ENCODE data around the gene CAP2.
"Not testable (repeated sequence)": the region's sequence is repeated elsewhere in the genome, so short reads cannot be mapped to it uniquely, and the experiment has no call there.

Gene CAP2

DNA sequence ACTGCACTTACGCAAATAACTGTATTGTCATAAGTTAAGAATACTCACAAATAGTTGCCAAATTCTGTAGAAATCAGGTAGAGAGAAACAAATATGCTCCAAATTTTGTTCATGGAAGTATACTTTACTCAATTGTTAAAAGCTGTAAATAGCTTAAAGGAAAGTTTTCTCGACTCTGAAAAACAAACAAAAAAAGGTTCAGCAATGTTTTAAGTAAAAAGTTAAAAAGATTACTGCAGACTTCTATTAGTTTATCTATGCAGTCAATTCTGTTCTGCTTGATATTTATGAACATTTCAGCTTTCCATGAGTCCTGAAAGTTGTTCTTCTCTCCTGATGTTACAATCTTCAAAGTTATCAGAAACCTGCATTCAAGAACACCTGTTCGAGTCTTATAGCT lies 169.2 kb downstream of the CAP2 start:
- intact Hi-C loops (cut with DNase I), result no loop called here

DNA sequence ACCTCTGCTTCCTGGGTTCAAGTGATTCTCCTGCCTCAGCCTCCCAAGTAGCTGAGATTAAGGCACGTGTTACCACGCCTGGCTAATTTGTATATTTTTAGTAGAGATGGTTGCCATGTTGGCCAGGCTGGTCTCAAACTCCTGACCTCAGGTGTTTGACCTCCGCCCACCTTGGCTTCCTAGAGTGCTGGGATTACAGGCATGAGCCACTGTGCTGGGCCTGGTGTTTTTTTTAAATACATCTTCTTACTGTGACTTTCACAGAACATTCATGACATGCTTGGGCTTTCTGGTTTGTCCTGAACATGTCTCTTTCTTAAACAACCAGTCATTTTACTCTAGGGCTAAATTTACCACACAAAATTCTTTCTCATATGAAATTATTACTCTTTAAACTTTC lies 172.0 kb downstream of the CAP2 start:
- DNase-seq, result no peak
- intact Hi-C loops (cut with DNase I), result no loop called here

More for the DNA sequence above, 169.2 kb downstream of the CAP2 start:
- no peak for DNase-seq

DNA sequence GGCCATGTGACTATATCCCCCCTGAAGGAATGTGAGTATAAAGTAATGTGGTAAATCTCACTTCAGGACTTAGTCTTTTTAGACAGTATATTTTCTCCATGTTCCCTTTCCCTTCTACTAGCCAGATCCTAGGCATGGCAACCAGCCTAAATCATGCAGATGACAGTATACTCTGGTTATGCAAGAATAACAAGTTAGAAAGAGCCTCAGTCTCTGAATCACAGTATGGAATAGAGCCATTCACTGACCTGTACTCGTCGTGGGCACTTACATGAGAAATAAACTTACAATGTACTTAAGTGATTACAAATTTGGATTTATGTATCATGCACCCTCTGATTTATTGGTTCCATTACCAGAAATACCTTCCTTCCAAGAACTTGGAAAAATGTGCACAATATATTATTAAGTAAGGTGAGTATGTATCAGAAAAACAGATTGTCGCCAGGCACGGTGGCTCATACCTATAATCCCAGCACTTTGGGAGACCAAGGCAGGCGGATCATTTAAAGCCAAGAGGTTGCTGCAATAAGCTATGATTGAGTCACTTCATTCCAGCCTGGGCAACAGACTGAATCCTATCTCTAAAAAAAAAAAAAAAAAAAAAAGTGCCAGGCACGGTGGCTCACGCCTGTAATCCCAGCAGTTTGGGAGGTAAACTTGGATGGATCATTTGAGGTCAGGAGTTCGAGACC lies 181.6 kb downstream of the CAP2 start:
- intact Hi-C loops (cut with DNase I), result no loop called here
- DNase-seq, result no peak

DNA sequence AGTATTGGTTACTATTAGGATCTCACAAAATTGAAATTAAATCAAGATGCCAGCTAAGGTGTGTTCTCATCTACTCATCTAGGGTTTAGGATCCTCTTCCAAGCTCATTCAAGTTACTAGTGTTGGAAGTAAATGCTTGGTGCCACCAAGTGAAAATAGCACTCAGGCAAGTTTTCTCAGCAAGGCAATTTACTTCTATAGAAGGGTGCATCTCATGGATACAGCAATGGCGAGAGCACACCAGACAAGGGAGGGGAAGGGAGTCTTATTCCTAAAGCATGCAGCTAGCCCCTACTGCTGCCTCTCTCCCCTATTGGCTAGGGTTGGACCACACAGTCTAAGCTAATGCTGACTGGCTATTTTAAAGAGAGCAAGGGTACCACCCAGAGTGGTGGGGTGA lies 183.7 kb downstream of the CAP2 start:
- DNase-seq, result no peak
- intact Hi-C loops (cut with DNase I), result no loop called here

DNA sequence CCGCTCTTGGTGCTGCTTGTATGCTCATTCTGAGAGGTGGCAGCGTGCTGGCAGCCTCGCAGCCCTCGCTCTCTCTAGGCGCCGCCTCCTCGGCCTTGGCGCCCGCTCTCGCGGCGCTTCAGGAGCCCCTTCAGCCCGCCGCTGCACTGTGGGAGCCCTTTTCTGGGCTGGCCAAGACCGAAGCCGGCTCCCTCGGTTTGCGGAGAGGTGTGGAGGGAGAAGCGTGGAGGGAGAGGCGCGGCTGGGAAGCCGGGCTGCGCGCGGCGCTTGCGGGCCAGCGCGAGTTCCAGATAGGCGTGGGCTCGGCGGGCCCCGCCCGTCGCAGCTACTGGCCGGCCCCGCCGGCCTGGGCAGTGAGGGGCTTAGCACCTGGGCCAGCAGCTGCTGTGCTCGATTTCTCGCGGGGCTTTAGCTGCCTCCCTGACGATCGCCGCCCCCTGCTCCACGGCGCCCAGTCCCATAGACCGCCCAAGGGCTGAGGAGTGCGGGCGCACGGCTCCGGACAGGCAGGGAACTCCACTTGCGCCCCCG lies 187.2 kb downstream of the CAP2 start:
- intact Hi-C loops (cut with DNase I), result loop anchor here (5.0 kb wide), 1 partner anchor 298 kb away; the partner anchor contains the start of gene RBM24
- DNase-seq, result peak in 8 of 10 donors; percentile 29 to 90 (median 38)

DNA sequence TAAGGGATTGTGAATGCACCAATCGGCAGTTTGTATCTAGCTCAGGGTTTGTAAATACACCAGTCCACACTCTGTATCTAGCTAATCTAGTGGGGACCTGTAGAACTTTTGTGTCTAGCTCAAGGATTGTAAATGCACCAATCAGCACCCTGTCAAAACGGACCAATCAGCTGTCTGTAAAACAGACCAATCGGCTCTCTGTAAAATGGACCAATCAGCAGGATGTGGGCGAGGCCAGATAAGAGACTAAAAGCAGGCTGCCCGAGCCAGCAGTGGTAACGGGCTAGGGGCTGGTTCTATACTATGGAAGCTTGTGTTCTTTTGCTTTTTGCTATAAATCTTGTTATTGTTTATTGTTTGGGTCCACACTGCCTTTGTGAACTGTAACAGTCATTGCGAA lies 187.9 kb downstream of the CAP2 start:
- intact Hi-C loops (cut with DNase I), result loop anchor here (5.0 kb wide), 1 partner anchor 299 kb away; the partner anchor contains the start of gene RBM24
- DNase-seq, result not testable (repeated sequence)

DNA sequence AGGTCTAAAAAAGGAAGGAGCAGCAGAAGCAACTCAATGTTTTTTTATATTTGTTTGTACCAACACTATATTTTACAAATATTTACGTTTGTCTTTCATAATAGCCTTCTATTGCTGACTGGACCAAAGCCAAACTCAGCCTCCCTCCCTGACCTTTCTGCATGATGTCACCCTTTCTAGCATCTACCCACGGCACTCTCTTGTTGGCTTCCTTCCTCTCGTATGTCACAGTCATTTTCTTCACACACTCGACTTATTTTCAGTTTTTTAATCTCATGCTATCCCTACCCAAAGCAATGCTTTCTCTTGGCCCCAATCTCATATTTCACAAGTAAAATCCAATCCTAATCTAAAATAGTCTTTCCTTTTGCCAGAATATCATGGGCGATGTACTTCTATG lies 190.4 kb downstream of the CAP2 start:
- no peak for DNase-seq
- intact Hi-C loops (cut with DNase I), result loop anchor here (1.0 to 5.0 kb wide), 2 partner anchors 302 to 428 kb away; partner anchors contain the start of gene RBM24

DNA sequence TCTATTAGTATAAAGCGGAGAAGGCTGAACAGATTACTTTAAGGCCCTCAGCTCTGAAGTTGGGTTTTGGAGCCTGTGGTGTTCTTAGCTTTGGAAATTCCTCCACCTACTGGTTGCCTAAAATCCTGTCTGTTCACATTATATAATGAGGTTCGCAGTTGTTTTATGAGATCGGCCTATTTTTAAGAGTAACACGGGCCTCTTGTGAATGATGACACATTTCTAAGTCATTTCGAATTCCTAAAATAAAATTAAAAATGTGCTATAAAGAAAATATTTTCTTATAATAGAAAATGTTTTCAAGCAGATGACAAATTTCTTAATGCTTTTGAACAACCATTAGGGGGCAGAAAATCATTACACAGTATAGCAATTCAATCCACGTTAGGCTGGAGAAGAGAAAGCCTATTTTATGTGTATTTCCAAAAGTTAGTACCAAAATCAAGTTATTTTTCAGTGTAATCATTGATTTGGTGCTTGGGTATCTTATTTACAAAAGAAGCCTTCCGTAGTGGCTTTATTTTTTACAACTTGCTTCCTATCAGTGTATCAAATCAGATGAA lies 190.9 kb downstream of the CAP2 start:
- peak in 1 of 10 donors; percentile 24 for DNase-seq
- intact Hi-C loops (cut with DNase I), result loop anchor here (1.0 to 5.0 kb wide), 2 partner anchors 302 to 428 kb away; partner anchors contain the start of gene RBM24

DNA sequence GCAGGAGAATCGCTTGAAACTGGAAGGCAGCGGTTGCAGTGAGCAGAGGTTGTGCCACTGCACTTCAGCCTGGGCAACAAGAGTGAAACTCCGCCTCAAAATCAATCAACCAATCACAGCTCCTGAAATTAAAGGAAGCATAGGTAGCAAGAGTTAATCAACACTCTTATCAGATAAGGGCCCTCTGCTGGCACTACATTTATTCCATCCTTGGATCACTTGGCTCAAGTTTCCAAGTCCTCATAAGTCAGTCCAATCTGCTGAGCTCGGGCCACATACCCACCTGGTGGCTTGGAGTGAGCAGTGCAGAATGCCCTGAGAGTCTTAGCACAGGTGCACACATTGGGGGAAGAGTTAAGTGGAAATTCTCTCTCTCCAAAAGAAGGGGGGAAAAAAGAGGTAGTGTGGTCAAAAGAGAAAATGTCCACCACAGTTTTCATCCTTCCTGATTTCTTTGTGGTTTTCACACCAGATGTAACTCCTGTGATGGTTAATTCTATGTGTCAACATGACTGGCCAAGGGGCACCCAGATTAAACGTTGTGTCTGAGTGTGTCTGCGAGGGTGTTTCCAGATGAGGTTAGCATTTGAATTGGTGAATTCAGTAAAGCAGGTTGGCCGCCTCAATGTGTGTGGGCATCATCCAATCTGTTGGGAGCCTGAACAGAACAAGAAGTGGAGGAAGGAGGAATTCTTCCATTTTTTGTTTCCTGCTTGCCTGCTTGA lies 192.5 kb downstream of the CAP2 start:
- peak in 1 of 10 donors; percentile 19 for DNase-seq
- intact Hi-C loops (cut with DNase I), result no loop called here

DNA sequence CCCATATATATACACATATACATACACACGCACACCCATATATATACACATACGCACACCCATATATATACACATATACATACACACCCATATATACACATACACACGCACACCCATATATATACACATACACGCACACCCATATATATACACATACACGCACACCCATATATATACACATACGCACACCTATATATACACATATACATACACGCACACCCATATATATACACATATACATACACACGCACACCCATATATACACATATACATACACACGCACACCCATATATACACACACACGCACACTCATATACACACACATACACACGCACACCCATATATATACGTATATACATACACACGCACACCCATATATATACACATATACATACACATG lies 193.2 kb downstream of the CAP2 start:
- intact Hi-C loops (cut with DNase I), result not testable (repeated sequence)

DNA sequence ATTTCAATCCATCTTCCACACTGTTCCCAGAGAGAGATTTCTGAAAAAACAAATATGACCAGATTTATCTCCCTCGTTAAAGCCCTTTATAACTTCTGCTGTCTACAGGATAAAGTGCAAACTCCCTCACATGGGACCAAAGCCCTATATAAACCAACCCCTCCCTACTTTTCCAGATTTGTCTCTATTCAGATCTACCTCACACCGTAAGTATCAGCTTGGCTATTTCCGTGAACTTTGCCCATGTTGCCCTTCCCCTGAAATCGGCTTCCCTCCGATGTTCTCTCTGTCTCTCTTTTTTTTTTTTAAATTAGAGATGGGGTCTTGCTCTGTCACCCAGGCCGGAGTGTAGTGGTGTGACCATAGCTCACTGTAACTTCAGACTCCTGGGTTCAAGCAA lies 194.6 kb downstream of the CAP2 start:
- no peak for DNase-seq
- intact Hi-C loops (cut with DNase I), result no loop called here

More for the DNA sequence above, 193.2 kb downstream of the CAP2 start:
- DNase-seq, result not testable (repeated sequence)

DNA sequence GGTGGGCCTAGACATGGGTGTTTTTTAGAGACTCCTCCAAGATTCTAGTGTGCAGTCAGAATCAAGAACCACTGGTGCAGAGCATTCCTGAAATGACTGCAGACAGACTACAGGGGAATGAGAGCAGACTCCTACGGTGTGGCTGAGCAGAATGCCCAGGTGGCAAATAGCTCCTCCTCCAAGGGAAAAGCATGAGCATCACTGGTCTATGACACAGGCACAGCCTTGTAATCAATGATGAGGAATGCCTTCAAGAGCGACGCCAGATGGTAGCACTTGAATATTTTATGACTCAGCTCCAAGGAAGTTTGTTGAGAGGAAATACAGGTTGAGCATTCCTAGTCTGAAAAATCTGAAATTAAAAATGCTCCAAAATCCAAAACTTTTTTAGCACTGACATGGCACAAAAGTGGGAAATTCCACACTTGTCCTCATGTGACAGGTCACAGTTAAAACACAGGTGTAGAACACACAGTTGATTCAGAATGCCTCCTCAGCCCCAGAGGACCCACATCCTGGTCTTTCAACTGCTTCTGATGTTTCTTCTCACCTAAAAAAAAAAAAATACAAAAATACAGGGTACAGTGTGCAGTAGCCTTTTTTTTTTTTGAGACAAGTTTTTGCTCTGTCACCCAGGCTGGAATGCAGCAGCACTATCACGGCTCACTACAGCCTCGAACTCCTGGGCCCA lies 196.2 kb downstream of the CAP2 start:
- DNase-seq, result peak in 3 of 10 donors; percentile 13 to 79 (median 25)
- intact Hi-C loops (cut with DNase I), result no loop called here

DNA sequence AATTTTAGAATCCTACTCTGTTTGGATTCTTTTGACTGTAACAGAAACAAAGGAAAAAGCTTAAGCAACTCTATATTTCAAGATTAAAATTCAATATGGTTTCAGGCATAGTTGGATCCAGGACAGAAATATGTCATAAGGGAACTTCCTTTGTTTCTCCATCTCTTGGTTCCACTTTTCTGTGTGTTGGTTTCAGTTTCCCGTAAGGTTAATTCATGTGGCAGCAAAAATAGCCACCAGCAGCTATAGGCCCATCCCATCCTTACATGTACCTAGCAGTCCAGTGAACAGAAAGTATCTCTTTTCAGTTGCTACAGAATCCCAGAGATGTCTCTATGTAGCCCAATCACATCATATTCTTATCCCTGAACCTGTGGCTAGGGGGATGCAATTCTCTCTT lies 197.9 kb downstream of the CAP2 start:
- DNase-seq, result no peak
- intact Hi-C loops (cut with DNase I), result no loop called here

DNA sequence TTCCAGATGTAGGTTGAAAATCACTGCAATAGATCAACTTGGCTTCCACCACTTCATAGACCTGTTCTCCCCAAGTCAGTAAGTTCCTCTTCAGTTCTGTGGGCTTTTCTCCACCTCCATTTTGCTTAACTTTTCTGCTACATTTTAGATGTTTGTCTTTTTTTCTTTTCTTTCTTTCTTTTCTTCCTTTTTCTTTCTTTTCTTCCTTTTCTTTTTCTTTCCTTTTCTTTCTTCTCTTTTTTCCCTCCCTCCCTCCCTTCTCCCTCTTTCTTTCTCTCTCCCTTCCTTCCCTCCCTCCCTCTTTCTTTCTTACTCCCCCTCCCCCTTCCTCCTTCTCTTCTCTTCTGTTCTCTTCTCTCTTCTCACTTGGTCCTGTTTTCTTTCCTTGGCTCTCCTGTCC lies 199.9 kb downstream of the CAP2 start:
- no peak for DNase-seq
- intact Hi-C loops (cut with DNase I), result no loop called here

DNA sequence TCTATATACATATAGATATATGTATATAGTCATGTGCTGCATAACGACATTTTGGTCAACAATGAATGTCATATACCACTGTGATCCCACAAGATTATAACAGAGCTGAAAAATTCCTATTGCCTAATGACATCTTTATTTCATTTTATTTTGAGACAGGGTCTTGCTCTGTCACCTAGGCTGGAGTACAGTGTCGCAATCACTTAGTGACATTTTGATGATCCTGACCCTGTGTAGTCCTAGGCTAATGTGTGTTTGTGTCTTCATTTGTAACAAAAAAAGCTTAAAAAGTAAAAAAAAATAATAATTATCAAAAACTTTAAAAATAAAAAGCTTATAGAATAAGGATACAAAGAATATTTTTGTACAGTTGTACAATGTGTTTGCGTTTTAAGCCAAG lies 202.7 kb downstream of the CAP2 start:
- no peak for DNase-seq

DNA sequence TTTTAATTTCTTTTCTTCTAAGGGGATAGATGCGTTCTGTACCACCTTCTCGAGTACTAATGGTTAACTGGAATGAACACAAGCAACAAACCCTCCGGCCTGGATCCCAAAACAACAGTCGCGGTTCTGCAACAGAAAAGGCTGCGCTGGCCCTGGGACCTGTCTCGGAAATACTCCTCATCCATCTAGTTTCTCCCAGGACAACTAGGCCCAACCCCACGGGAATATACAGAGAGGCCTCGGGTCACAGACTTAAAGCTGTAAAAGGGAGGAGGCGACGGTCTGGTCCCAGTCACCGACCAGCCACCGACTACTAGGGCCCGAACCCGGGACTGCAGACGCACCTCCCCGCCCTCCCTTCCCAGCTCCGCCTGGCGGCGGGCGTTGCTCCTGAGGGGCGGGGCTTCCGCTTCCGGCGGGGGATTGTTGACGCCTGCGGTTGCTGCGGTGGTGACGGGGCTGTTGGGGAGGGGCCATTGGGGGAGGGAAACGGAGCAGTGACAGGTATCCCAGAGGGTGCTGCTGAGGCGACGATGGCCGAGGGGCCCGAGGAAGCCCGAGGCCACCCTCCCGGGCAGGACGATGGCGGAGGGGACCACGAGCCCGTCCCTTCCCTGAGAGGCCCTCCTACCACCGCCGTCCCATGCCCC lies 206.6 kb downstream of the CAP2 start, which contains the start of gene FAM8A1:
TSS of gene FAM8A1 (plus strand) at position 426 of the 650 bp plus-strand sequence. CDS start at position 534, 108 bp downstream.
- intact Hi-C loops (cut with DNase I), result loop anchor here (2.0 to 5.0 kb wide), 2 partner anchors 107 to 202 kb away; partner anchors contain the start of gene NUP153
- peak; percentile 96 to 100 (median 98) for DNase-seq

More for the DNA sequence above, 202.7 kb downstream of the CAP2 start:
- intact Hi-C loops (cut with DNase I), result no loop called here

DNA sequence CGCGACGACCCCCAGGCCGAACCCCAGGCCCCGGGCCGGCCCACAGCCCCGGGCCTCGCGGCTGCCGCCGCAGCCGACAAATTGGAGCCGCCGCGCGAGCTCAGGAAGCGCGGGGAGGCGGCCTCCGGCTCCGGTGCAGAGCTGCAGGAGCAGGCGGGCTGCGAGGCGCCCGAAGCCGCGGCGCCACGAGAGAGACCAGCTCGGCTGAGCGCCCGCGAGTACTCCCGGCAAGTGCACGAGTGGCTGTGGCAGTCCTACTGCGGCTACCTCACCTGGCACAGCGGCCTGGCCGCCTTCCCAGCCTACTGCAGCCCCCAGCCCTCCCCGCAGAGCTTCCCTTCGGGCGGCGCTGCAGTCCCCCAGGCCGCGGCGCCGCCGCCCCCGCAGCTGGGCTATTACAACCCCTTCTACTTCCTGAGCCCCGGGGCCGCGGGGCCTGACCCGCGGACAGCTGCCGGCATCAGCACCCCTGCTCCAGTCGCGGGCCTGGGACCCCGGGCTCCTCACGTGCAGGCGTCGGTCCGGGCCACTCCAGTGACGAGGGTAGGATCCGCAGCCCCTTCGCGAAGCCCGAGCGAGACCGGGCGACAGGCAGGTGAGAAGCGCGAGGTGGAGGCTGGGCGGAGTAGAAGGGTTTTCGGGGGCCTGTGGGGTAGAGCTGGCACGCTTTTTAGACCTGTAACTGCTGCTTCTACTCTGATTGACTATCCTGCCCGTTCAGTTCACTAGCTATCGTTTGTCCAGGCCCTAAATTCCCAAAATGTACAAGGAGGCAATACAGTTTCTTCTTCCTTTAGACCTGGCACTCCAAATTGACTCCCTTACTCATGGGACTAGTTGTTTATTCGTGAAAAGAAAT lies 207.4 kb downstream of the CAP2 start:
- intact Hi-C loops (cut with DNase I), result loop anchor here (2.0 to 5.0 kb wide), 2 partner anchors 106 to 202 kb away; partner anchors contain the start of gene NUP153
- DNase-seq, result peak in 7 of 10 donors; percentile 28 to 90 (median 48)

DNA sequence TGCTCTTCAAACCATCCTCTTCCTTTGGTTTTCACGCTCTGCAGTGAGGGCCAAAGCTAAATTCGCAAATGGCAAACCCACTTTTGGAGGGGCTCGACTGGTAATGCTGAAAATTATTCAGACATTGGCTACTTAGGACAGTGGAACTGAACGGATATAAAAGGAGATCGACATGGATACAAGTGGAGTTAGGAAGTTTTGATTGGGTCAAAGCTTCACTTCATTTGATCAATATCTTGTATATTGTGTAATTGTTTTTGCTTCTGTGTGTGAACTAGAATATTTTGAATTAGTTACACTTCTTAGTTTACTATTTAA lies 207.9 kb downstream of the CAP2 start:
- intact Hi-C loops (cut with DNase I), result loop anchor here (2.0 to 5.0 kb wide), 2 partner anchors 105 to 201 kb away; partner anchors contain the start of gene NUP153
- DNase-seq, result no peak

DNA sequence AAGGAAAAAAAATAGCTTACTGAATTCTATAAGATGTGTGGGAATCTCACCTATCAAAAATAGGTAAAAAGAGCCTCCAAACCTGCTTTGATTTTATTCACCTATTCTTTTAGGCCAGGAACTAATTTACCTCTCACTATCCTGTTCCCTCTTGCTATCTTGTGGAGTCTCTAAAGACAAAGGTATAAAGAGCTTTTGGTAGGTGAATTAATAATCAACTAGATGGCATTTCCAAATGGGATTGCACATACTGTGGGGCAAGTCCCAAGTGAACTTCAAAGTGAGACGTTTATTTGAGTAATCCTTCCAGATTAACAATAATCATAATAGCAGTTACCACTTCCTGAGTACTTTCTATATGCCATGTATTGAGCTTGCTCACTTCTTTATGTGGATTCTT lies 209.5 kb downstream of the CAP2 start:
- intact Hi-C loops (cut with DNase I), result loop anchor here (5.0 kb wide), 1 partner anchor 199 kb away; no protein-coding TSS in a partner anchor
- DNase-seq, result no peak
